Stimulated activated effector memory CD8-positive, alpha-beta T cell treated with anti-CD3 and anti-CD28 coated beads, Interleukin-12 subunit alpha, Interleukin-12 subunit beta, amount 100 ng/mL, for 72 hours (primary cell): ENCODE results near the gene CD8A.
"Not testable (repeated sequence)": the region's sequence is repeated elsewhere in the genome, so short reads cannot be mapped to it uniquely, and the experiment has no call there.

Source experiments
- ATAC-seq: fragments of 150-1000 bp; cut with Tn5 transposase; 2 replicates; pipeline ENCODE4 v1.10.0; 2021
- DNase-seq, 2 donors: peaks; one replicate each; pipeline ENCODE4 v3.0.0; 2021 to 2022; ENCODE audit warnings: low spot score in 2 of 2
- H3K27ac Mint-ChIP-seq: one replicate; pipeline ENCODE4 v1.8.0; 2022; ENCODE audit warnings: mild to moderate bottlenecking, mixed read lengths
- H3K36me3 Mint-ChIP-seq: one replicate; pipeline ENCODE4 v1.8.0; 2022; ENCODE audit warnings: mild to moderate bottlenecking, mixed read lengths
- H3K4me1 Mint-ChIP-seq: one replicate; pipeline ENCODE4 v1.8.0; 2022; ENCODE audit warnings: mixed read lengths
- H3K4me3 Mint-ChIP-seq: one replicate; pipeline ENCODE4 v1.8.0; 2022; ENCODE audit warnings: mild to moderate bottlenecking, mixed read lengths
- H3K9me3 Mint-ChIP-seq: one replicate; pipeline ENCODE4 v1.8.0; 2022; ENCODE audit warnings: mixed read lengths

CD8A gene

DNA sequence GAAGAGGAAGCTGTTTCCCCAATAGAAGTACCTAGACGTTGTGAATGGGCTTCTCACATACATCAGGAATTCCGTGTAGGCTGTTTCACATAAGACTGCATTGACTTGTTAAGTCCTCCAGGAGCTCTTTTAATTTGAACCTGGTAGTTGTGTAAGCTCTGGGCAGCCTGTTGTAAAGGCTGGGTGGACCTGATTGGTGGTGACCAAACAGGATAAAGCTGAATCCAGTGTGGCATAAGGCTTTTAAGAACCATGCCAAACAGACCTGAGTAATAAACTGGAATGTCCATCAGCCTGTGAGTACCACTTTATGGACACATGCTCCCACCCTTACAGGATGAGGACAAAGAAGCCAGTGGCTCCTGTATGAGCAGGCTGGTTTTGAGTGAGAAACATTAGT, 46.6 kb downstream of the CD8A start:
- no peak for DNase-seq
- Mint-ChIP-seq H3K9me3 (no peaks in the 10 kb centered on the region), H3K27ac (no peak overlapping the region), H3K4me3 (no peak overlapping the region), H3K4me1 (peaks cover 36% of the 10 kb centered on the region), H3K36me3 (peaks cover 34% of the 10 kb centered on the region)
- ATAC-seq, result no peak

- peak; percentile 99 for ATAC-seq
- not testable (repeated sequence) for H3K9me3 Mint-ChIP-seq, DNase-seq
- H3K36me3 Mint-ChIP-seq, result peaks cover 28% of the 10 kb centered on the region
- H3K4me1 Mint-ChIP-seq, result peaks cover 25% of the 10 kb centered on the region
- peak overlapping the region; percentile 39 for H3K4me3 Mint-ChIP-seq
- H3K27ac Mint-ChIP-seq, result peak overlapping the region; percentile 76
These were observed 48.7 kb downstream of the CD8A start for GRCh38 chr2:86741889-86742498.

GRCh38 chr2:86739889-86740288, 50.8 kb downstream of the CD8A start:
- not testable (repeated sequence) for H3K27ac Mint-ChIP-seq, H3K4me3 Mint-ChIP-seq, DNase-seq, ATAC-seq, H3K9me3 Mint-ChIP-seq
- peaks cover 28% of the 10 kb centered on the region for H3K36me3 Mint-ChIP-seq
- H3K4me1 Mint-ChIP-seq, result peaks cover 13% of the 10 kb centered on the region

DNA sequence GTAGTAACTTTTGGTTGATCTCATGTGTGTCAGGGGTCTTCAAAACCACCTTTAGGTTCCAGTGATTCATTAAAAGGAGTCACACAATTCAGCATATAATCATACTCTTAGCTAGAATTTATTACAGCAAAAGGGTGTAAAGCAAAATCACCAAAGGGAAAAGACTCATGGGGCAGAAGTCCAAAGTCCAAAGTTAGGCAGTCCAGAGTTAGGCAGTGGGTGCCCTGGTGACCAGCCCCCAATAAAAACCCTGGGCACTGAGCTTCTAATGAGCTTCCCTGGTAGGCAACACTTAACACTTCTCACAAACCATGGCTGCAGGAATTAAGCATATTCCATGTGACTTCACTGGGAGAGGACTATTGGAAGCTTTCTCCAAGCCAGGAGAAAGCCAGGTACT, 51.2 kb downstream of the CD8A start:
- Mint-ChIP-seq H3K4me1 (peaks cover 13% of the 10 kb centered on the region), H3K36me3 (peaks cover 24% of the 10 kb centered on the region)
- not testable (repeated sequence) for ATAC-seq, H3K4me3 Mint-ChIP-seq, H3K27ac Mint-ChIP-seq, H3K9me3 Mint-ChIP-seq, DNase-seq

GRCh38 chr2:86734896-86735295, 55.8 kb downstream of the CD8A start:
- not testable (repeated sequence) for H3K9me3 Mint-ChIP-seq, H3K4me1 Mint-ChIP-seq
- peak; percentile 60 for ATAC-seq

More at GRCh38 chr2:86734896-86735295, 55.8 kb downstream of the CD8A start:
- not testable (repeated sequence) for DNase-seq, H3K4me3 Mint-ChIP-seq, H3K27ac Mint-ChIP-seq, H3K36me3 Mint-ChIP-seq
